ENCODE measurements around the gene ADM2. TPM values are rescaled to one million over a fixed set of nuclear protein-coding genes. Genes with fewer than 3 reads are reported as not detected.
A peak's percentile ranks its signal among the peaks of the same experiment; 100 is the strongest.

Gene ADM2
- total RNA-seq, 1 donor from 2014 or later, result 1.5 TPM

GRCh38 chr22:50456026-50456425 is 25.3 kb upstream of the ADM2 start:
- intact Hi-C loops (cut with DNase I), result no loop called here
- DNase-seq (no peak), ATAC-seq (no peak)
- H3K4me1 ChIP-seq, result peaks cover 8% of the 10 kb centered on the region
- no peaks in the 10 kb centered on the region for H3K27me3 ChIP-seq (ENCODE audit: low read depth)
- no peak for TF ChIP-seq CTCF (IDR thresholded peaks at IDR 0.05)
- no peaks in the 10 kb centered on the region for H3K9me3 ChIP-seq
- no peak overlapping the region for H3K27ac ChIP-seq
- H3K4me3 ChIP-seq, result no peak overlapping the region
- peaks cover 97% of the 10 kb centered on the region for H3K36me3 ChIP-seq

- H3K4me1 ChIP-seq, result peaks cover 9% of the 10 kb centered on the region
- no peak for TF ChIP-seq CTCF (IDR thresholded peaks at IDR 0.05)
- H3K27ac ChIP-seq, result no peak overlapping the region
- no peaks in the 10 kb centered on the region for H3K27me3 ChIP-seq (ENCODE audit: low read depth)
- no peak for DNase-seq
- intact Hi-C loops (cut with DNase I), result no loop called here
- peaks cover 99% of the 10 kb centered on the region for H3K36me3 ChIP-seq
- H3K4me3 ChIP-seq, result no peak overlapping the region
- no peaks in the 10 kb centered on the region for H3K9me3 ChIP-seq
- no peak for ATAC-seq
Measured at GRCh38 chr22:50456466-50457234, 24.7 kb upstream of the ADM2 start.

GRCh38 chr22:50459016-50459415 is 22.3 kb upstream of the ADM2 start:
- ATAC-seq (no peak), DNase-seq (no peak)

GRCh38 chr22:50459496-50460140 is 21.7 kb upstream of the ADM2 start:
- peaks cover 100% of the 10 kb centered on the region for H3K36me3 ChIP-seq
- no peak overlapping the region for H3K27ac ChIP-seq
- TF ChIP-seq CTCF (IDR thresholded peaks at IDR 0.05), result no peak
- no peak overlapping the region for H3K4me3 ChIP-seq
- DNase-seq (no peak), ATAC-seq (no peak)
- no peaks in the 10 kb centered on the region for H3K27me3 ChIP-seq (ENCODE audit: low read depth)
- H3K9me3 ChIP-seq, result no peaks in the 10 kb centered on the region
- peaks cover 9% of the 10 kb centered on the region for H3K4me1 ChIP-seq
- intact Hi-C loops (cut with DNase I), result no loop called here

More at GRCh38 chr22:50459016-50459415, 22.3 kb upstream of the ADM2 start:
- intact Hi-C loops (cut with DNase I), result no loop called here
- H3K4me1 ChIP-seq, result peaks cover 9% of the 10 kb centered on the region
- H3K27ac ChIP-seq, result no peak overlapping the region
- H3K4me3 ChIP-seq, result no peak overlapping the region
- TF ChIP-seq CTCF (IDR thresholded peaks at IDR 0.05), result no peak
- H3K9me3 ChIP-seq, result no peaks in the 10 kb centered on the region
- H3K27me3 ChIP-seq (ENCODE audit: low read depth), result no peaks in the 10 kb centered on the region
- H3K36me3 ChIP-seq, result peaks cover 100% of the 10 kb centered on the region

- Histone ChIP-seq H3K27ac (no peak overlapping the region), H3K4me1 (peaks cover 9% of the 10 kb centered on the region), H3K9me3 (no peaks in the 10 kb centered on the region), H3K4me3 (no peak overlapping the region), H3K36me3 (peaks cover 100% of the 10 kb centered on the region), H3K27me3 (ENCODE audit: low read depth) (no peaks in the 10 kb centered on the region)
- ATAC-seq, result peak; percentile 68 to 80
- no peak for TF ChIP-seq CTCF (IDR thresholded peaks at IDR 0.05)
- intact Hi-C loops (cut with DNase I), result no loop called here
- peak; percentile 73 for DNase-seq
Measured at GRCh38 chr22:50460938-50461337, 20.4 kb upstream of the ADM2 start.

Data from lower lobe of right lung (tissue), 2 donors.